SU-DHL-6 (cell line): ENCODE measurements around the gene CT47C1.

ENCODE experiments used
- EZH2phosphoT487 ChIP-seq: fragments of 200-600 bp; sonication (generic), shearing (Covaris generic); conservative IDR thresholded peaks from 2 replicates; pipeline ENCODE4 v1.6.1; 2018; ENCODE audit warnings: mild to moderate bottlenecking, antibody characterized with exemption, low read length, moderate library complexity, mixed read lengths
- TF ChIP-seq, protein P1 (sequence below): fragments of 200-600 bp; sonication (generic); IDR thresholded peaks from one replicate; pipeline ENCODE4 v1.5.1; 2017; ENCODE audit warnings: antibody characterized with exemption, mild to moderate bottlenecking, low read length, moderate library complexity; ENCODE audit not compliant: insufficient read depth, poor library complexity, severe bottlenecking

DNA sequence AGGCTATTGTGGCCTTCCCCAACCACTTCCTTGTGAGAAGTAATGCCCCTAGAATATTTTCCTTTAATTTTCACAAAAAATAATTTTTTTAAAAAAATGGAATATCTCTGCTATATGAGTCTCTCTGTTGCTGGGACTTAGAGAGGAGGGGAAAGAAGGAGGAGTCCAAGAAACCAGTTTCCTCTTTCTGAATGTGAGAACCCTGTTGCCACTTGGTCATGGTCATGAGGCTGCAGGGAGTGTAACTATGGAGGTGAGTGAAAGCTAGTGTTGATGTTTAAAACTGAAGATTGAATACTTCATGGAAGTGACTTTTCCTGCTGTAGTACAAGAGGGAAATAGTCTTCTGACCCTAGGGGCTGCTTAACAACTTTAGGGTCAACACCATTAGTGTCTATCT, 34.4 kb downstream of the CT47C1 start:
- TF ChIP-seq, protein P1, sequence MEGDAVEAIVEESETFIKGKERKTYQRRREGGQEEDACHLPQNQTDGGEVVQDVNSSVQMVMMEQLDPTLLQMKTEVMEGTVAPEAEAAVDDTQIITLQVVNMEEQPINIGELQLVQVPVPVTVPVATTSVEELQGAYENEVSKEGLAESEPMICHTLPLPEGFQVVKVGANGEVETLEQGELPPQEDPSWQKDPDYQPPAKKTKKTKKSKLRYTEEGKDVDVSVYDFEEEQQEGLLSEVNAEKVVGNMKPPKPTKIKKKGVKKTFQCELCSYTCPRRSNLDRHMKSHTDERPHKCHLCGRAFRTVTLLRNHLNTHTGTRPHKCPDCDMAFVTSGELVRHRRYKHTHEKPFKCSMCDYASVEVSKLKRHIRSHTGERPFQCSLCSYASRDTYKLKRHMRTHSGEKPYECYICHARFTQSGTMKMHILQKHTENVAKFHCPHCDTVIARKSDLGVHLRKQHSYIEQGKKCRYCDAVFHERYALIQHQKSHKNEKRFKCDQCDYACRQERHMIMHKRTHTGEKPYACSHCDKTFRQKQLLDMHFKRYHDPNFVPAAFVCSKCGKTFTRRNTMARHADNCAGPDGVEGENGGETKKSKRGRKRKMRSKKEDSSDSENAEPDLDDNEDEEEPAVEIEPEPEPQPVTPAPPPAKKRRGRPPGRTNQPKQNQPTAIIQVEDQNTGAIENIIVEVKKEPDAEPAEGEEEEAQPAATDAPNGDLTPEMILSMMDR = no peak
- TF ChIP-seq EZH2phosphoT487 = no peak
